GM21528 (cell line): Measurements from ENCODE around the gene KANSL1.

ENCODE experiments used
- ATAC-seq: cut with Tn5 transposase; IDR thresholded peaks from one replicate; pipeline ENCODE4 v1.9.1; 2021; ENCODE audit warnings: mild to moderate bottlenecking, moderate library complexity; ENCODE audit not compliant: unreplicated experiment, low FRiP score

The KANSL1 gene

DNA sequence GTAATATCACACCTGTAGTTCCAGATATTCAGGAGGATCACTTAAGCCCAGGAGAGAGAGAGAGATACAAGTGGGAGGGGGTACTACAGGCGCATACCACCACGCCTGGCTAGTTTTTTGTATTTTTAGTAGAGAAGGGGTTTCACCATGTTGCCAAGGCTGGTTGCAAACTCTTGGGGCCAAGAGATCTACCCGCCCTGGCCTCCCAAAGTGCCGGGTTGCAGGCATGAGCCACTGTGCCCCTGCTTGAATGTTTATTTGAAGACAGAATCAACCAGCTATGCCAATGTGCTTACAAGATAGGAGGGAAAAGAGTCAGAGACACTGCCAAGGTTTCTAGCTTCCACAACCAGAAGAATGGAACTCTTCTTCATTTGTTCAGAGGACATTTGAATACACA lies 106.4 kb downstream of the KANSL1 start:
- ATAC-seq: no peak

DNA sequence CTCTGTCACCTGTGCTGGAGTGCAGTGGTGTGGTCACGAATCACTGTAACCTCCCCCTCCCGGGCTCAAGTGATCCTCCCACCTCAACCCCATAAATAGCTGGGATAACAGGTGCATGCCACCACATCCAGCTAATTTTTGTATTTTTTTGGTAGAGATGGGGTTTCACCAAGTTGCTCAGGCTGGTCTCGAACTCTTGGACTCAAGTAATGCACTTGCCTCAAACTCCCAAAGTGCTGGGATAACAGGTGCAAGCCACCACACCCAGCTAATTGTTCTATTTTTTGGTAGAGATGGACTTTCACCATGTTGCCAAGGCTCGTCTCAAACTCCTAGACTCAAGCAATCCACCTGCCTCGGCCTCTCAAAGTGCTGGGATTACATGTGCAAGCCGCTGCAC lies 107.7 kb downstream of the KANSL1 start:
- ATAC-seq: no peak

GRCh38 chr17:46082257-46082656 lies 111.0 kb downstream of the KANSL1 start:
- ATAC-seq: no peak

GRCh38 chr17:46081018-46081320 lies 112.3 kb downstream of the KANSL1 start:
- ATAC-seq: no peak

DNA sequence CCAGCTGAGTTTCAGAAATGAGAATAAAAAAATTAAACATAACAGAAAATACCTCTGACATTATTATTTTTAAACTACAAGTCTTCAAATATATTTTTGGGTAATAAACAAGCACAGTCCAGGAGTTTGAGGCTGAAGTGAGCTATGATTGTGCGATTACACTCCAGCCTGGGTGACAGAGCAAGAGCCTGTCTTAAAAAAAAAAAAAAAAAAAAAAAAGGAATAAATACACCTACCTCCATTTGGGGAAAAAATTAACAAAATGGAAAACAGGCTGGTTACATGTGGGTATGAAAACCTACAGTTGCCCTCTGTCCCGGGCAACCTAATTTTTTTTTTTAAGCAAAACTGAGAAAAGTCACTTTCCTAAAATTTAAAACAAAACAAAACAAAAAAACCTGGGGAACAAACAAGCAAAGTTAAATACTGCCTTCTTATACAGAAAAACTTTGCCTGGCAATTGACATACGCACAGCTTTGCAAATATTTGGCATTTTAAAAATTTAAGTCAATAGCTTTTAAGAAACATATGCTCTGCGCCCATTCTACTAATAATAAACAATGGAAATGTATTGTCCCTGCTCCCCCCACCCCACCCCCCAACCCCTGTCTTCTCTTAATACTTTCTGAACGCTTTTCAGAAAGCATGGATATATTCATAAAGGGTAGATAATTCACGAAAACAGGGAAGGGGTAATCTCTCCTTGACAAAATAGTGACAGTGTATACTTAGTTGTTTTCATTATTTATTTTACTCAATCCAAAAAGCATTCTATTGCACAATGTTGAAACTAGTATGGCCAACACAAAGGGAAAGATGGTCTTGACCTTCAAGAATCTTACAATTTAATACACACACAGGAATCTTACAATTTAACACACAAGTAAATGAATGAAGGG lies 112.9 kb downstream of the KANSL1 start:
- ATAC-seq: no peak

- ATAC-seq: no peak
Measured at GRCh38 chr17:46078675-46079074, 114.6 kb downstream of the KANSL1 start.

GRCh38 chr17:46074540-46074939 lies 118.7 kb downstream of the KANSL1 start:
- no peak for ATAC-seq

GRCh38 chr17:46072998-46073397 lies 120.2 kb downstream of the KANSL1 start:
- ATAC-seq: no peak

DNA sequence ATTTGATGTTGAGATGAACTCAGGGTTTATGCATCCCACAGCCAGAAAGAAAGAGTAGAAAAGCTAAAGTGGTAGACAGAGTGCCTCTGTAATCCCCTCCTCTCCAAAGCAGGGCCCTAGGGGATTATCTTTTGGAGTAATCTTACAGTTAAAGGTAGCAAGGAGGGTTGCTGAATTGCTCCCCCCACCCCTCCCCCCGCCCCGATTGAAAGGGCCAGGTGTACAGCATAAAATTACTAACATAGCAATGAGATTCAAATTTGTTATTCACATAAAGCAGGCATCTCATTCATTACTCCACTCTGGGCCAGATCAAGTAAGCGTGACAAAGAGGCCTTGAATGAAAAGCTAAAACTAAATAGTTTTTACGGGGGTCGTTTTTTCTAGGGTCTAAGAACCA lies 121.4 kb downstream of the KANSL1 start:
- no peak for ATAC-seq

DNA sequence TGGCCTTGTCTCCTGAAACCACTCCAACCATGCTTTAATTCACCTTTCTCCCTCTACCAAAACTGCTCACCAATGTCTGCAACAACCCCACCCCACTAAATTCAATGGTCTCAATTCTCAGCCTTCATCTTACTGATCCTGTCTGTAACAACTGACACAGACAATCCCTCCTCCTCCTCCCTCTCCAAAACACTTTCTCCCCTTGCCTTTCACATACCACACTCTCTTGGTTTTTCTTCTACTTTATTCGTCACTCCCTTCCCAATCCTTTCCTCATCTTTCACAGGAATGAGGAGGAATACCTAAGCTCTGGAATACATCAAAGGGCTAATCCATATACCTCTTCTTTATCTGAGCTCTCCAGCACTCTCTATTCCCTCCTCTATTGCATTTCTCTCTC lies 128.8 kb downstream of the KANSL1 start:
- no peak for ATAC-seq

DNA sequence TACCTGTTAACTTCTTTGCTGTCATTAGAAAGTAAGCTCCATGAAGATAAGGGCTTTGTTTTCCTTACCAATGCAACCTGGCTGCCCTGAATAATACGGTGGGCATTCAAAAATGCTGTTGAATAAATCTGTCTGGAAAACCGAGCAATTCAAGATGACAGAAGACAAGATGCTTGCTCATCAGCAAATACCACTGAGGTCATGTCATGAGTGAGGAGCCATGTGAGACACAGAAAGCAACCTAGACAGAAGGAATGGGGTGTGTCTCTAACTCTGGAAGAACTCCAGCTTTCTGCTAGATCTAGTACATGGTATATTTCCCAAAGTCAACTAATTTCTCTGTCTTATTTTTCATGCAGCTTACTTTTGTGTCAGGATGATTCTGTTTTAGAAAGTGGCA lies 130.0 kb downstream of the KANSL1 start:
- ATAC-seq: no peak

DNA sequence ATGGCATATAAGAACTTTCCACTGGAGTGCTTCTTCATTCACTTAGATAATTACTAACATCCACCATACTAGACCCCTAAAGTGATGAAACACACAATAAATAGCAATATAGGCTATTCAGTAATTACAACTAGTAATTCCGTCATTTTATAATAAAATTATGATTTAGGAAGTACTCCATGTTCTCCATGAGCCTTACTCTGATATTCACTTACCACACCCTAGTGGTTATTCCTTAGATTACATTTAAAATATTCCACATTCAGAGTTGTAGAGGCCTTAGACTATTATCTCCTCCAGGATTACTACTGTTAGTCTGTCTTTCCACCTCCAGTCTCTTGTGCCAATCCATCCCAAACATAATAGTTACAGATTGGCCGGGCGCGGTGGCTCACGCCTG lies 131.8 kb downstream of the KANSL1 start:
- ATAC-seq: no peak

DNA sequence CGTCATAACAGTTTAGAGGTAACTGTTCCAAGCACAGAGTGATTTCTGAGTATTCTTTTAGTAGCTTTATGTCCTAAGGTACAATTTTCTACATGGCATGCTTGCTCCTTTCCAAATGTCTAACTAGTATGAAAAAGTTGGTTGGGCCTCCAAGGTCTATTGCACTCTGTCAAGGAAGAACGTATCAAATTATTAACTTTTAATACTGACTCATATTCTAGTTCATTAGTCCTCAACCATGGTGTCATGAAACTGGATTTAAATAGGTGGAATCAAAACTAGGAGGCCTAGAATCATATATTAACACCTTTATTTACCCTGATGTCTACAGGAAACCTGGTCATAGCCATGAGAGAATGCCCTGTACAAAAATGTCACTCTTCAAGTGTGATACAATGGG lies 132.8 kb downstream of the KANSL1 start:
- ATAC-seq: no peak

DNA sequence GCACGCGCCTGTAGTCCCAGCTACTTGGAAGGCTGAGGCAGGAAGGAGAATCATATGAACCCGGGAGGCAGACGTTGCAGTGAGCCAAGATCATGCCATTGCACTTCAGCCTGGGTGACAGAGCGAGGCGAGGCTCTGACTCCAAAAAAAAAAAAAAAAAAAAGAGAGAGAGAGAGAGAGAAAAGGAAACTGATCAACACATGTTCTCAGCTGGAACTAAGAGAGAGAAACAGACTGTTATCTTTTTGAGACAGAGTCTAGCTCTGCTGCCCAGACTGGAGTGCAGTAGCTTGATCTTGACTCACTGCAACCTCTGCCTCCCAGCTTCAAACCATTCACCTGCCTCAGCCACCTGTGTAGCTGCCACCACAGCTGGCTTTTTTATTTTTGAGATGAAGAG lies 133.7 kb downstream of the KANSL1 start:
- ATAC-seq: no peak

GRCh38 chr17:46057366-46057765 lies 135.9 kb downstream of the KANSL1 start:
- no peak for ATAC-seq

- ATAC-seq: no peak
Measured at GRCh38 chr17:46056800-46057304, 136.4 kb downstream of the KANSL1 start.

- no peak for ATAC-seq
Measured at GRCh38 chr17:46053911-46054534, 139.2 kb downstream of the KANSL1 start.

GRCh38 chr17:46049656-46050055 lies 143.6 kb downstream of the KANSL1 start:
- no peak for ATAC-seq

DNA sequence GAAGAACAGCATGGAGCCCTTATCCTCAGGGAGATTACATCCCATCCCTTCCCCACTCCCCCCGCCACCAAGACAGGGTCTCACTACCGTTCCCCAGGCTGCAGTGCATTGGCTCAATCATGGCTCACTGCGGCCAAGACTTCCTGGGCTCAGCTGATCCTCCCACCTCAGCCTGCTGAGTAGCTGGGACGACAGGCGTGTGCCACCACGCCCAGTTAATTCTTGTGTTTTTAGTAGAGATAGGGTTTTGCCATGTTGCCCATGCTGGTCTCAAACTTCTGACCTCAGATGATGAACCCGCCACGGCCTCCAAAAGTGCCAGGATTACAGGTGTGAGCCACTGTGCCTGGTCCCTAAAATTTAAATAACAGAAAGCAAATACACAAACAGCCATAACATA lies 145.4 kb downstream of the KANSL1 start:
- no peak for ATAC-seq

- ATAC-seq: no peak
Measured at GRCh38 chr17:46047398-46047797, 145.8 kb downstream of the KANSL1 start.

DNA sequence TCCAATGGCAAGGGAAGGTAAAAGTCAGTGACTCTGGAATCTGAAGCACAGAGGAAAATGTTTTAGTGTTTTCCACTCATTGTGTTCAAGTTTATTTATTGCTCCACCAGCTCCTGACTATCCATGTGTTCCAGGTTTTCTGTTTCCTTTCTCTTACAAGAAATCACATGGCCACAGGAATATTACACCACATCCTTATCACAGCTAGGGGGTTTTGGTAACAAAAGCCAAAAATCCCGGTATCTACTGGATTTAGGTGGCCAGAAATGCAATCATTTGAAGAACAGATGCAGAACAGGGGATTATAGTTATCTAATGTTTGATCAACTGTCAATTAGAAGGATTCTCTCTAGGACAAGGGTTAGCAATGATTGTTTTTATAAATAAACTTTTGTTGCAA lies 146.3 kb downstream of the KANSL1 start:
- ATAC-seq: no peak

GRCh38 chr17:46045639-46046038 lies 147.6 kb downstream of the KANSL1 start:
- ATAC-seq: no peak
